Ovary (tissue), 9 donors: Measurements from ENCODE around the gene RTP5. TPM values are rescaled to one million over a fixed set of nuclear protein-coding genes. Genes with fewer than 3 reads are reported as not detected.

ENCODE experiments used
- DNase-seq, 5 donors: peaks; one replicate each; pipeline ENCODE4 v3.0.0-alpha.2; 2019 to 2020
- H3K27ac ChIP-seq, 2 donors: fragments of 200-600 bp; one replicate each; pipeline versions ENCODE4 v1.5.1 to v1.8.0; 2019 to 2022
- H3K27me3 ChIP-seq: fragments of 200-600 bp; one replicate; pipeline ENCODE4 v1.8.0; 2022
- H3K36me3 ChIP-seq: fragments of 200-600 bp; sonication (generic); one replicate; pipeline ENCODE4 v1.5.1; 2019
- H3K4me1 ChIP-seq: one replicate; pipeline ENCODE4 v1.8.1; 2013; ENCODE audit warnings: mild to moderate bottlenecking, moderate library complexity; ENCODE audit not compliant: insufficient read depth
- H3K4me3 ChIP-seq: fragments of 200-600 bp; sonication (generic); one replicate; pipeline ENCODE4 v1.5.1; 2017
- H3K9me3 ChIP-seq, 2 donors: fragments of 200-600 bp in 1 of 2; sonication (generic) in 1 of 2; one replicate each; pipeline versions ENCODE4 v1.5.1 to v1.8.1; 2013 to 2019; ENCODE audit warnings: mild to moderate bottlenecking in 1 of 2, moderate library complexity in 1 of 2
- CTCF ChIP-seq, 3 donors: fragments of 450-650 bp in 2 of 3; fragments of 200-600 bp in 1 of 3; IDR thresholded peaks; one replicate each; pipeline versions ENCODE4 v1.5.1 to v1.8.0; 2016 to 2022; ENCODE audit warnings: antibody characterized with exemption in 3 of 3, mild to moderate bottlenecking in 1 of 3
- EP300 ChIP-seq: sonication (generic); formaldehyde crosslinking; IDR thresholded peaks from one replicate; pipeline ENCODE4 v1.6.1; 2017; ENCODE audit warnings: antibody characterized with exemption
- POLR2A ChIP-seq: fragments of 450-650 bp; IDR thresholded peaks from one replicate; pipeline ENCODE4 v1.6.1; 2017; ENCODE audit warnings: antibody characterized with exemption, mild to moderate bottlenecking, moderate library complexity
- WGBS, 3 donors: extraction: QIAGEN DNeasy Blood & Tissue Kit in 1 of 3; methylation state at CpG; one replicate each; pipeline versions ENCODE4 v1.1.5 to v1.1.7; 2013 to 2017; 5-methylcytosine and 5-hydroxymethylcytosine counted together
- intact Hi-C, 4 donors: fragments of 100-400 bp; cut with DNase I; formaldehyde crosslinking; loops; one replicate each; pipeline versions ENCODE4 v1.11.0 to v1.15.1; 2022 to 2023
- polyA plus RNA-seq, 2 donors: library from polyadenylated mRNA; stranded (reverse); fragments of 200-250 nt in 1 of 2; fragments of 350-450 nt in 1 of 2; fragmentation: Illumina TruSeq in 1 of 2; extraction: RNeasy Lipid Tissue Mini Kit (QIAGEN cat#74804) in 1 of 2; gene quantifications; one replicate each; pipeline ENCODE4 v1.2.3, GENCODE V29; 2013 to 2014
- total RNA-seq, 7 donors: library from RNA; depleted of rRNA in 2 of 7; stranded (reverse); fragments of >200 nt in 2 of 7; fragmentation: NEBNext Ultra II Directional in 3 of 7; extraction: Animal tissue kit (Norgen Biotek cat#: 25700) in 3 of 7; gene quantifications; one replicate each; pipeline versions ENCODE4 v1.1.0 to v1.2.4, GENCODE V29; 2016 to 2023
- donor health status: DM: no; HTN: no; CAD: no; lungs with moderate emphysema.
- donor health status: DM: no; HTN: no; CAD: no.
- donor health status: Bipolar disorder and iron deficiency.
- donor health status: DM: yes; HTN: yes; CAD: no.
- donor health status: DM: no; HTN: no; CAD: no.
- donor health status: DM: yes; HTN: yes; CAD: no.

Gene RTP5
- total and polyA plus RNA-seq, 9 donors: 0.10 TPM; not detected in 8

- intact Hi-C loops: no loop called here
- DNase-seq: no peak
- Histone ChIP-seq H3K27me3 (no peaks in the 10 kb centered on the region), H3K4me1 (peaks cover 7% of the 10 kb centered on the region), H3K4me3 (peak overlapping the region; percentile 63), H3K9me3 (no peaks in the 10 kb centered on the region), H3K27ac (no peak overlapping the region), H3K36me3 (no peaks in the 10 kb centered on the region)
- TF ChIP-seq EP300: no peak
- TF ChIP-seq POLR2A: no peak
- no peak for TF ChIP-seq CTCF (IDR thresholded peaks at IDR 0.05)
- 64 to 70% (median 68%) methylated on average over 15 to 16 of the region's 16 CpGs for WGBS, 3 donors
Measured at GRCh38 chr2:241880311-241881073, 11.0 kb downstream of the RTP5 start.

GRCh38 chr2:241882091-241882625, 12.6 kb downstream of the RTP5 start:
- no peak for TF ChIP-seq POLR2A
- no peak for TF ChIP-seq CTCF (IDR thresholded peaks at IDR 0.05)
- TF ChIP-seq EP300: no peak
- no peaks in the 10 kb centered on the region for H3K27me3 ChIP-seq
- H3K36me3 ChIP-seq: no peaks in the 10 kb centered on the region
- intact Hi-C loops: no loop called here
- peak in 3 of 5 donors; percentile 65 to 67 (median 67) for DNase-seq
- peak overlapping the region; percentile 7 to 41 for H3K27ac ChIP-seq
- peaks cover 7% of the 10 kb centered on the region for H3K4me1 ChIP-seq
- 3 to 6% (median 5%) methylated on average over 23 of the region's 23 CpGs for WGBS, 3 donors
- no peaks in the 10 kb centered on the region for H3K9me3 ChIP-seq
- peak overlapping the region; percentile 39 for H3K4me3 ChIP-seq

GRCh38 chr2:241884951-241885290, 15.4 kb downstream of the RTP5 start:
- intact Hi-C loops: no loop called here
- no peak for TF ChIP-seq EP300
- TF ChIP-seq POLR2A: no peak
- TF ChIP-seq CTCF (IDR thresholded peaks at IDR 0.05): no peak

GRCh38 chr2:241885291-241885945, 15.9 kb downstream of the RTP5 start:
- Histone ChIP-seq H3K27me3 (no peaks in the 10 kb centered on the region), H3K27ac (no peak overlapping the region), H3K4me3 (no peak overlapping the region), H3K36me3 (no peaks in the 10 kb centered on the region), H3K9me3 (no peaks in the 10 kb centered on the region), H3K4me1 (peaks cover 7% of the 10 kb centered on the region)
- 89 to 96% (median 92%) methylated on average over 16 of the region's 16 CpGs for WGBS, 3 donors
- intact Hi-C loops: no loop called here
- no peak for TF ChIP-seq EP300
- TF ChIP-seq CTCF (IDR thresholded peaks at IDR 0.05): no peak
- DNase-seq: no peak

More at GRCh38 chr2:241884951-241885290, 15.4 kb downstream of the RTP5 start:
- 91 to 99% (median 96%) methylated on average over 8 of the region's 8 CpGs for WGBS, 3 donors
- no peaks in the 10 kb centered on the region for H3K27me3 ChIP-seq
- H3K4me1 ChIP-seq: peaks cover 7% of the 10 kb centered on the region
- H3K36me3 ChIP-seq: no peaks in the 10 kb centered on the region
- no peak overlapping the region for H3K27ac ChIP-seq
- DNase-seq: no peak
- no peaks in the 10 kb centered on the region for H3K9me3 ChIP-seq
- H3K4me3 ChIP-seq: no peak overlapping the region
